ENCODE data around the gene GATB.
"Not testable (repeated sequence)": the region's sequence is repeated elsewhere in the genome, so short reads cannot be mapped to it uniquely, and the experiment has no call there.

Gene GATB

GRCh38 chr4:151736852-151737251, 24.0 kb downstream of the GATB start:
- DNase-seq; H3K4me1 ChIP-seq (ENCODE audit: control insufficient read depth, insufficient read depth, low read length, poor library complexity, severe bottlenecking); H3K9me3 ChIP-seq (ENCODE audit: control insufficient read depth, low read length); H3K27ac ChIP-seq (ENCODE audit: insufficient read depth, low read length, poor library complexity, severe bottlenecking); H3K4me3 ChIP-seq (ENCODE audit: insufficient read depth, low read depth, low read length, poor library complexity, severe bottlenecking); H3K27me3 ChIP-seq (replicated peaks; ENCODE audit: control insufficient read depth, insufficient read depth, low read length, poor library complexity, severe bottlenecking): not testable (repeated sequence)
- peaks cover 11% of the 10 kb centered on the region for H3K36me3 ChIP-seq (ENCODE audit: control insufficient read depth, insufficient read depth, low read length)

DNA sequence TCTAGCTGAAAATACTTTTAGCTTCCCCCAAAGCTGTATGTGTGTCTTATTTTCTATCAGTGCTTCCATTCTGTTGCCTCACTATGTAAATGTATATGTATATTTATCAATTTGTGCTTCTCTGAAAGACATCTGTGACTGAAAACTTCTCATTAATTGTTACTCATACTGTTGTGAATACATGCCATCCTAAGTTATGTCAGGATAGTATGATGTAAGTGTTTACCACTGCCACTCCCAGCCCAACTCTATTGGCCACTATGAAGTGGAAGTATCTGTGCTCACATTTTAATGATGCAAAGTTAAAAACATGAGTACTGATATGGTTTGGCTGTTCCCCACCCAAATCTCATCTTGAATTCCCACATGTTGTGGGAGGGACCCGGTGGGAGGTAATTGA, 24.4 kb downstream of the GATB start:
- Histone ChIP-seq H3K27me3 (replicated peaks; ENCODE audit: control insufficient read depth, insufficient read depth, low read length, poor library complexity, severe bottlenecking) (no peaks in the 10 kb centered on the region), H3K4me3 (ENCODE audit: insufficient read depth, low read depth, low read length, poor library complexity, severe bottlenecking) (no peak overlapping the region), H3K36me3 (ENCODE audit: control insufficient read depth, insufficient read depth, low read length) (peaks cover 11% of the 10 kb centered on the region), H3K27ac (ENCODE audit: insufficient read depth, low read length, poor library complexity, severe bottlenecking) (no peak overlapping the region), H3K9me3 (ENCODE audit: control insufficient read depth, low read length) (peaks cover 10% of the 10 kb centered on the region), H3K4me1 (ENCODE audit: control insufficient read depth, insufficient read depth, low read length, poor library complexity, severe bottlenecking) (no peaks in the 10 kb centered on the region)
- DNase-seq: no peak

DNA sequence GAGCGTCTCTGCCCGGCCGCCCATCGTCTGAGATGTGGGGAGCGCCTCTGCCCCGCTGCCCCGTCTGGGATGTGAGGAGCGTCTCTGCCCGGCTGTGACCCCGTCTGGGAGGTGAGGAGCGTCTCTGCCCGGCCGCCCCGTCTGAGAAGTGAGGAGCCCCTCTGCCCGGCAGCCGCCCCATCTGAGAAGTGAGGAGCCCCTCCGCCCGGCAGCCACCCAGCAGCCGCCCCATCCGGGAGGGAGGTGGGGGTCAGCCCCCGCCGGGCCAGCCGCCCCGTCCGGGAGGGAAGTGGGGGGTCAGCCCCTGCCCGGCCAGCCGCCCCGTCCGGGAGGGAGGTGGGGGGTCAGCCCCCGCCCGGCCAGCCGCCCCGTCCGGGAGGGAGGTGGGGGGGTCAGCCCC, 29.1 kb downstream of the GATB start:
- H3K27ac ChIP-seq (ENCODE audit: insufficient read depth, low read length, poor library complexity, severe bottlenecking); H3K9me3 ChIP-seq (ENCODE audit: control insufficient read depth, low read length); DNase-seq; H3K27me3 ChIP-seq (replicated peaks; ENCODE audit: control insufficient read depth, insufficient read depth, low read length, poor library complexity, severe bottlenecking); H3K36me3 ChIP-seq (ENCODE audit: control insufficient read depth, insufficient read depth, low read length); H3K4me3 ChIP-seq (ENCODE audit: insufficient read depth, low read depth, low read length, poor library complexity, severe bottlenecking); H3K4me1 ChIP-seq (ENCODE audit: control insufficient read depth, insufficient read depth, low read length, poor library complexity, severe bottlenecking): not testable (repeated sequence)

DNA sequence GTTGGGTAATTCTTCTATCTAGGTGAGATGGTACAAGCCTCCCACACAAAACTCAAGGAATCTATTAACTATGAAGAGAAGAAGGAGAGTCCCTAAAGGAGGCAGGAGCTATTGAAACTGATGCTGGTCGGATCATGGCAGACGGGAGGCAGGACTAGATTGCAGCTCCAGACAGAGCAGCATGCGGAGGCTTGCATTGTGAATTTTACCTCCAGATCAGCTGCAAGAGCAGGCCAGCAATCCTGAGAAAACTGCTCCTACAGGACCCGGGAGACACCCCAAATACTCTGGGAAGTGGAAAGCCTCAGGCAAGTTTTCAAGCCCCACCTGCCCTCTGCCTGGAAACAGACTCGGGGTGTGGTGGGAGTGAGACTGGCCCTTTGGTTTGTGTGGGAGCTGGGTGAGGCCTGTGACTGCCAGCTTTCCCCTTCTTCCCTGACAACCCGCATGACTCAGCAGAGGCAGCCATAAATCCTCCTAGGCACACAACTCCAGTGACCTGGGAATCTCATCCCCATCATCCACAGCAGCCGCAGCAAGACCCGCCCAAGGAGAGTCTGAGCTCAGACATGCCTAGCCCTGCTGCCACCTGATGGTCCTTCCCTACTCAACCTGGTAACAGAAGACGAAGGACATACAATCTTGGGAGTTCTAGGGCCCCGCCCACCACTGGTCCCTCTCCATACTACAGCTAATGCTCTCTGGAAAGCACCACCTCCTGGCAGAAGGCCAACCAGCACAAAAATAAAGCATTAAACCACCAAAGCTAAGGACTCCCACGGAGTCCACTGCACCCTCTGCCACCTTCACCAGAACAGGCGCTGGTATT, 30.9 kb downstream of the GATB start:
- DNase-seq: no peak
- H3K4me3 ChIP-seq (ENCODE audit: insufficient read depth, low read depth, low read length, poor library complexity, severe bottlenecking): no peak overlapping the region
- no peaks in the 10 kb centered on the region for H3K9me3 ChIP-seq (ENCODE audit: control insufficient read depth, low read length)
- no peaks in the 10 kb centered on the region for H3K36me3 ChIP-seq (ENCODE audit: control insufficient read depth, insufficient read depth, low read length)
- H3K4me1 ChIP-seq (ENCODE audit: control insufficient read depth, insufficient read depth, low read length, poor library complexity, severe bottlenecking): no peaks in the 10 kb centered on the region
- H3K27ac ChIP-seq (ENCODE audit: insufficient read depth, low read length, poor library complexity, severe bottlenecking): no peak overlapping the region
- H3K27me3 ChIP-seq (replicated peaks; ENCODE audit: control insufficient read depth, insufficient read depth, low read length, poor library complexity, severe bottlenecking): no peaks in the 10 kb centered on the region

DNA sequence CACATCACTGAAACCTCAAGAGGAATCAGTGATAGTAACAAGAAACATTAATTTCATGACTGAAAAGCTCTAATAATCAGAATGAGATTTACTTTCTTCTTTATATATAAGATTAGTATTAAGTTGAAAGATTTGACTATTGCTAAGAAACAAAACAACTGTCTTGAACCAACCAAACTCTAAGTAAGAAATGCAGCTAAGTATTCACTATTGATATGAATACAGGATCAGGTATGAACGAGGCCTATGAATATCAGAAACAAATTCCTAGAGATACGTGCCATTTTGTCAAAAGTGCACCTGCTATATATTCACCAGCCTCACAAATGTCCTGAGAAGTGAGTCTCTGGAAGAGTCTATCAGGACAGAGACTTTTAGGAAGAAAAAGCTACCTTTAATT, 32.1 kb downstream of the GATB start:
- Histone ChIP-seq H3K27me3 (replicated peaks; ENCODE audit: control insufficient read depth, insufficient read depth, low read length, poor library complexity, severe bottlenecking) (no peaks in the 10 kb centered on the region), H3K36me3 (ENCODE audit: control insufficient read depth, insufficient read depth, low read length) (no peaks in the 10 kb centered on the region), H3K27ac (ENCODE audit: insufficient read depth, low read length, poor library complexity, severe bottlenecking) (no peak overlapping the region), H3K4me1 (ENCODE audit: control insufficient read depth, insufficient read depth, low read length, poor library complexity, severe bottlenecking) (no peaks in the 10 kb centered on the region), H3K9me3 (ENCODE audit: control insufficient read depth, low read length) (no peaks in the 10 kb centered on the region), H3K4me3 (ENCODE audit: insufficient read depth, low read depth, low read length, poor library complexity, severe bottlenecking) (no peak overlapping the region)
- no peak for DNase-seq

GRCh38 chr4:151728006-151728405, 32.8 kb downstream of the GATB start:
- no peak overlapping the region for H3K4me3 ChIP-seq (ENCODE audit: insufficient read depth, low read depth, low read length, poor library complexity, severe bottlenecking)
- H3K36me3 ChIP-seq (ENCODE audit: control insufficient read depth, insufficient read depth, low read length): no peaks in the 10 kb centered on the region
- no peaks in the 10 kb centered on the region for H3K27me3 ChIP-seq (replicated peaks; ENCODE audit: control insufficient read depth, insufficient read depth, low read length, poor library complexity, severe bottlenecking)
- DNase-seq: no peak
- no peaks in the 10 kb centered on the region for H3K4me1 ChIP-seq (ENCODE audit: control insufficient read depth, insufficient read depth, low read length, poor library complexity, severe bottlenecking)
- no peak overlapping the region for H3K27ac ChIP-seq (ENCODE audit: insufficient read depth, low read length, poor library complexity, severe bottlenecking)
- no peaks in the 10 kb centered on the region for H3K9me3 ChIP-seq (ENCODE audit: control insufficient read depth, low read length)

DNA sequence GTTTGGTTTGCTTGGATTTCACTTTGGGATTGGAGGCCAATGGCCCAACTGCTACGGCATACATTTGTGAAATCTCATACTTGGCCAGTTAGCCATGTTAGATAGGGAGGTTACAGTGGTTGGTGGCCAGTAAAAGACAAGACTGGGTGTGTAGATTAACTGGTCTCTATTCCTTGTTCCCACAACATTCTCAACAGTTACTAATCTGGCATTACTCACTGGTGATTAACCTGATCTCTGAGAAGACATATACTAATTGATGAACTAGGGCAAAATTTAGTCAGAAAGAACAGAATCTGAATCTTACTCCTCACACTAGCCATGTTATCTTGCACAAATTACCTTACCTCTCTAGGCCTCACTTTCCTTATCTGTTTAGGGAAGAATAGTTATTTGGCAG, 33.4 kb downstream of the GATB start:
- Histone ChIP-seq H3K4me3 (ENCODE audit: insufficient read depth, low read depth, low read length, poor library complexity, severe bottlenecking) (no peak overlapping the region), H3K36me3 (ENCODE audit: control insufficient read depth, insufficient read depth, low read length) (peaks cover 2% of the 10 kb centered on the region), H3K9me3 (ENCODE audit: control insufficient read depth, low read length) (no peaks in the 10 kb centered on the region), H3K27ac (ENCODE audit: insufficient read depth, low read length, poor library complexity, severe bottlenecking) (no peak overlapping the region), H3K27me3 (replicated peaks; ENCODE audit: control insufficient read depth, insufficient read depth, low read length, poor library complexity, severe bottlenecking) (no peaks in the 10 kb centered on the region), H3K4me1 (ENCODE audit: control insufficient read depth, insufficient read depth, low read length, poor library complexity, severe bottlenecking) (no peaks in the 10 kb centered on the region)
- DNase-seq: no peak

GRCh38 chr4:151725087-151725486, 35.7 kb downstream of the GATB start:
- Histone ChIP-seq H3K4me1 (ENCODE audit: control insufficient read depth, insufficient read depth, low read length, poor library complexity, severe bottlenecking) (no peaks in the 10 kb centered on the region), H3K27ac (ENCODE audit: insufficient read depth, low read length, poor library complexity, severe bottlenecking) (no peak overlapping the region), H3K4me3 (ENCODE audit: insufficient read depth, low read depth, low read length, poor library complexity, severe bottlenecking) (no peak overlapping the region), H3K36me3 (ENCODE audit: control insufficient read depth, insufficient read depth, low read length) (peaks cover 7% of the 10 kb centered on the region), H3K27me3 (replicated peaks; ENCODE audit: control insufficient read depth, insufficient read depth, low read length, poor library complexity, severe bottlenecking) (no peaks in the 10 kb centered on the region), H3K9me3 (ENCODE audit: control insufficient read depth, low read length) (no peaks in the 10 kb centered on the region)
- DNase-seq: no peak

DNA sequence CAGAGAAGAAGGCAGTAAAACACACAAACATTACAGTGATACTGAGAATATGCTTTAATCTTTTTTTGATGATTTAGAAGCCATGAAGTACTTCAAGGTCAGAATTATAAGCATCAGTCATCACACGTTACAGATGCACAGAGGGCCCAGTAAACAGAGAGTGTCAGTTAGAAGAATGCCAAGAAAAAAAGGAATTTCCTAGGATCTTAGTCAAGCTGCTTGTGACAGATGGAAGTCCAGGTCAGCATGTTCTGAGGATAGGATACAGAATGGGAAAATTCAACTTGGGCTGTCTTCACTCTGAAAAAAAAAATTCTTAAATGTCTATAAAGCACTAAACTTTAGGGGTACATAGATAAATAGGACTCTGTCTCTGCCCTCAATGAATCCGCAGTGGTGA, 38.9 kb downstream of the GATB start:
- H3K27ac ChIP-seq (ENCODE audit: insufficient read depth, low read length, poor library complexity, severe bottlenecking): no peak overlapping the region
- no peak overlapping the region for H3K4me3 ChIP-seq (ENCODE audit: insufficient read depth, low read depth, low read length, poor library complexity, severe bottlenecking)
- DNase-seq: no peak
- H3K9me3 ChIP-seq (ENCODE audit: control insufficient read depth, low read length): no peaks in the 10 kb centered on the region
- H3K36me3 ChIP-seq (ENCODE audit: control insufficient read depth, insufficient read depth, low read length): peaks cover 8% of the 10 kb centered on the region
- H3K27me3 ChIP-seq (replicated peaks; ENCODE audit: control insufficient read depth, insufficient read depth, low read length, poor library complexity, severe bottlenecking): no peaks in the 10 kb centered on the region
- H3K4me1 ChIP-seq (ENCODE audit: control insufficient read depth, insufficient read depth, low read length, poor library complexity, severe bottlenecking): no peaks in the 10 kb centered on the region

- DNase-seq: no peak
Measured at GRCh38 chr4:151721466-151721865, 39.3 kb downstream of the GATB start.

More at GRCh38 chr4:151721466-151721865, 39.3 kb downstream of the GATB start:
- no peak overlapping the region for H3K4me3 ChIP-seq (ENCODE audit: insufficient read depth, low read depth, low read length, poor library complexity, severe bottlenecking)
- H3K9me3 ChIP-seq (ENCODE audit: control insufficient read depth, low read length): no peaks in the 10 kb centered on the region
- no peaks in the 10 kb centered on the region for H3K4me1 ChIP-seq (ENCODE audit: control insufficient read depth, insufficient read depth, low read length, poor library complexity, severe bottlenecking)
- H3K27ac ChIP-seq (ENCODE audit: insufficient read depth, low read length, poor library complexity, severe bottlenecking): no peak overlapping the region
- H3K36me3 ChIP-seq (ENCODE audit: control insufficient read depth, insufficient read depth, low read length): peaks cover 12% of the 10 kb centered on the region
- H3K27me3 ChIP-seq (replicated peaks; ENCODE audit: control insufficient read depth, insufficient read depth, low read length, poor library complexity, severe bottlenecking): no peaks in the 10 kb centered on the region
